GM21423 (cell line): ENCODE results near the gene THRAP3.
"Not testable (repeated sequence)": the region's sequence is repeated elsewhere in the genome, so short reads cannot be mapped to it uniquely, and the experiment has no call there.

ENCODE experiments used
- ATAC-seq: cut with Tn5 transposase; IDR thresholded peaks from one replicate; pipeline ENCODE4 v1.9.1; 2021; ENCODE audit warnings: mild to moderate bottlenecking, moderate library complexity; ENCODE audit not compliant: unreplicated experiment

Gene THRAP3

DNA sequence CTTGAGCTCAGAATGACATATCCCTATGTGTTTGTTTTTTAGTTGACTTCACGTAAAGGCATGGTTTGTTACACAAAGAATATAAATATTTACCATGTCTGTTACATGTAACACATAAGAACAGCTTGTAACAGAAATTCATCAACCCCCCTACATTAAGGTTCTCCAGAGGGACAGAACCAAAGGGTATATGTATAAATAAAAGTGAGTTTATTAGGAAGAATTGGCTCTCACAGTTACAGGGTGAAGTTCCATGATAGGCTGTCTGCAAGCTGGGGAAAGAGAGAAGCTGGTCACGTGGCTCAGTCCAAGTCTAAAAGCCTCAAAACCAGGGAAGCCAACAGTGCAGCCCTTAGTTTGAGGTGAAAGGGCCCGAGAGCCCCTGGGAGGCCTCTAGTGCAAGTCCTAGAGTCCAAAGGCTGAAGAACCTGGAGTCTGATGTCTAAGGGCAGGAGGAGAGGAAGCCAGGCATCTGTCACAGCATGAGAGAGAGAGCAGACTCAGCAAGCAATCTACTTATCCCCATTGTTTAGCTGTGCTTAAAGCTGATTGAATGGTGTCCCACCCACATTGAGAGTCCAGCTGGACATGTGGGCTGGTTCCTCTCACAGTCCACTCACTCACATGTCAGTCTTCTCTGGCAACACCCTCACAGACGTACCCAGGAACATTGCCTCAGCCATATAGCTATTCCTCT lies 15.8 kb downstream of the THRAP3 start:
- no peak for ATAC-seq

DNA sequence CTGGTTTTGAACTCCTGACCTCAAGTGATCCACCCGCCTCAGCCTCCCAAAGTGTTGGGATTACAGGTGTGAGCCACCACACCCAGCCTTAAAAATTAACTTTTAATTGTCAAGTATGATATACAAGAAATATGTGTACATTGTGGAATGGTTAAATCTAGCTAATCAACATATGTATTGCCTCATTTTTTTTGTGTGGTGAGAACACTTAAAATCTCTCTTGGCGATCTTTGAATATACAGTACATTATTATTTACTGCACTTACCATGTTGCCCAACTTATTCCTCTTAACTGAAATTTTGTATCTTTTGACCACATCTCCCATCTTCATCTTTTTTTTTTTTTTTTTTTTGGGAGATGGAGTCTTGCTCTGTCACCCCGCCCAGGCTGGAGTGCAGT lies 23.3 kb downstream of the THRAP3 start:
- ATAC-seq: no peak

DNA sequence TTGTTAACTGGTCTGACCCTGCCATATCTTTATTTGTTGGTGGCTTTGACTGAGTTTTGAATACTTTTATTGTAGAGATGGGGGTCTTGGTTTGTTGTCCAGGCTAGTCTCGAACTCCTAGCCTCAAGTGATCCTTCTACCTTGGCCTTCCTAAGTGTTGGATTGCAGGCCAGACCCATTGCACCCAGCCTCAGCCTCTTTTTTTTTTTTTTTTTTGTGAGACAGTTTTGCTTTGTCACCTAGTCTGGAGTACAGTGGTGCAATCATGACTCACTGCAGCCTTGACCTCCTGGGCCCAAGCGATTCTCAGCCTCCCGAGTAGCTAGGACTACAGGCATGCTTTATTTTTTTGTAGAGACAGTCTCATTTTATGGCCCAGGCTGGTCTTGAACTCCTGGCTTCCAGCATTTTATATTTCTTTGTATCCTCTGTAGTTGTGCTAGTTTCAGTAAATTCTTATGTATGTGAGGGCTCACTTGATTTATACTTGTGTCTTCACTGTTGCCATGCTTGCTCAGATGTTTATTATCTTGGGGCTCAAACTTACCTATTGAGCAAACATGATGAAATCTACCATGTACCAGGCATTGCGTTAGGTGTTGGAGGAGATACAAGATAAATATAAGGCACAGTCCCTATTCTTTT lies 24.1 kb downstream of the THRAP3 start:
- ATAC-seq: no peak

DNA sequence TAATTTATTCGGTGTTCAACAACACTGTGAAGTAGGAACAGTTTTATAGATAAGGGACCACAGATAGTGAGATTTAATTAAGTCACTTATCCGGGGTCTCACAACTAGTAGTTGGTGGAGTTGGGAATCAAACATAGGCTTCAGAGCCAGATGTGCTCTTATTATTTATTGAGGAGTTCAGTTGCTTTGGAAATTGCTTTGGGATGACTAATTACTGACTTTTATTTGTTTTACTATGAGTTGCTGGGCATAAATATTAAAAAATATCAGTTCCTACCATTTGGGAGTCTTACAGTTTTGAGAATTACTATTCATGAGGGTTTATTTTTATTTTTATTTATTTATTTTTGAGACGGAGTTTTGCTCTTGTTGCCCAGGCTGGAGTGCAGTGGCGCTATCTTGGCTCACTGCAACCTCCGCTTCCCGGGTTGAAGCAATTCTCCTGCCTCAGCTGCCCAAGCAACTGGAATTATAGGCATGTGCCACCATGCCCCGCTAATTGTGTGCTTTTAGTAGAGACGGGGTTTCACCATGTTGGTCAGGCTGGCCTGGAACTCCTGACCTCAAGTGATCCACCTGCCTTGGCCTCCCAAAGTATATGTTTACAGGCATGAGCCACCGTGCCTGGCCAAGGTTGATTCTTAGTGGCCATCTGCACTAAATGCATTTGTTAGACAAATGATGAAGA lies 27.7 kb downstream of the THRAP3 start:
- no peak for ATAC-seq

DNA sequence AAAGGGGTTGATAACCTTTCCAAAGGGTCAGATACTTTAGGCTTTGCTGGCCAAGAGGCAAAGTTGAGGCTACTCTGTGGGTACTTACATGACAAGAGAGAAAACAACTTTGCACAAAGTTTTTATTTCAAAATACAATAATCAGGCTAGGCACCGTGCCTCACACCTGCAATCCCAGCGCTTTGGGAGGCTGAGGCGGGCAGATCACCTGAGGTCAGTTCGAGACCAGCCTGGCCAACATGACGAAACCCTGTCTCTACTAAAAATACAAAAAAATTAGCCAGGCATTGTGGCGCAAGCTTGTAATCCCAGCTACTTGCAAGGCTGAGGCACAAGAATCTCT lies 28.2 kb downstream of the THRAP3 start:
- not testable (repeated sequence) for ATAC-seq

DNA sequence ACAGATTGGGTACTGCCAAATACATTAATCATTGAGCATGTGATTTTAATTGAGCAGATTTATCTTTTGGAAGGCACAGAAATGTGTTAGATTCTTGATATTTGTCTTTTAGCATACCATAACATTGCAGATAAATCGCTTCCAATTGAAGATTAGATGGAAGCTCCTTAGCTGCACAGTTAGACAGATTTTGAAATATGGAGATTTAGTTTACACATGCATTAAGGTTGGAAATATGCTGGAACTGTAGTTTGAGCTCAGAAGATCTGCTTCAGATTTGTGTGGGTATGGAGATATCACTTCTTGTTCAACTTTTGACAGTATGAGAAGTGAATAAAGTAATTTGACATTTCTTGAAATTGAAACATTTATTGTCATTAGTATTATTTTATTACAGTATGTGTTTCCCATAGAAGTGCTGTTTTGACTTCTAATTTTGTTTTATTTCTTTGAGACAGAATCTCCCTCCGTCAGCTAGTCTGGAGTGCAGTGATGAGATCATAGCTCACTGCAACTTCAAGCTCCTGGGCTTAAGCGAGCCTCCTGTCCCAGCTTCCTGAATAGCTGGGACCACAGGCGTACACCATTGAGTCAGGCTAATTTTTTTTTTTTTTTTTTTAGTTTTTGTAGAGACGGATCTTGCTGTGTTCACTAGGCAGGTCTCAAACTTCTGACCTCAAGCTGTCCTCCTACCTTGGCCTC lies 29.1 kb downstream of the THRAP3 start:
- no peak for ATAC-seq

DNA sequence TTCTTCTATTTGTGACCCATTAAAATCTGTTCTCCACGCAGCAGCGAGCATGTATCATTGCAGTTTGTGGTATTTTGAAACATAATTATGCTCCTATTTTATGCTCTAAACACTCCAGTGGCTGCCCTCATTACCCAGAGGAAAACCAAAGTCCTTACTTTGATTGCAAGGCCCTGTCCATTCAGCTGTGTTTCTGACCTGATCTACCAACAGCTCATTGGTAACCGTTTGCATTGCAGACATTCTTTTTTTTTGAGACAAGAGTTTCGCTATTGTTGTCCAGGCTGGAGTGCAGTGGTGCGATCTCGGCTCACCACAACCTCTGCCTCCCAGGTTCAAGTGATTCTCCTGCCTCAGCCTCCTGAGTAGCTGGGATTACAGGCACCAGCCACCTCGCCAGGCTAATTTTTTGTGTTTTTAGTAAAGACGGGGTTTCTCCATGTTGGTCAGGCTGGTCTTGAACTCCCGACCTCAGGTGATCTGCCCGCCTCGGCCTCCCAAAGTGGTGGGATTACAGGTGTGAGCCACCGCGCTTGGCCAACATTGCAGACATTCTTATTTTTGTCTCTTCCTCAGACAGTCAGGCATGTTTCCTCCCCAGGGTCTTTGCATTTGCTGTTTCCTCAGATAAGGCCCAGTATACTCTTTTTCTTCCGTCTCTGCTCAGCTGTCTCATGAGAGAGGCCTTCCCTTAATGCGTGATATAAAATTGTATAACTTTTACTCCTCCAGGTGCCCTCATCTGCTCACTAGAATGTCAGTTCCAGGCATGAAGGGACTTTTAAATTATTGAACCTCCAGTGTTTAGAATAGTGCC lies 32.5 kb downstream of the THRAP3 start:
- no peak for ATAC-seq

DNA sequence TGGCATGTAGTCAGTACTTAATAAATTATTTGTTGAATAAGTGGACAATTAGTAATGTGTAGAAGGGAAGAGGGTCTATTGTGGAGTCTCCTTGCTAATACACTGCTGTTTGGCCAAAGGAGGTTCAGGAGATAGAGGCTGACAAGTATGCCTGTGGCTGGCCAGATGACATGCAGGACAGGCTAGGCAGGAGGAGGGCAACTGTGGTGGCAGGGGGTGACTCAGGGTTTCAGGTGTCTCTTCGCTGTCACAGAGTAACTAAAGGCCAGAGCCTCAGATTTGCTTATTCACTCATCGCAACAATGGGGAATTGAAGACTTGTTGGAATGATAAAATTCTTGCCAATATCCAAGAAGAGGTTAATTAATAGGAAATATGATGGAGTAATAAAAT lies 33.1 kb downstream of the THRAP3 start:
- ATAC-seq: no peak

DNA sequence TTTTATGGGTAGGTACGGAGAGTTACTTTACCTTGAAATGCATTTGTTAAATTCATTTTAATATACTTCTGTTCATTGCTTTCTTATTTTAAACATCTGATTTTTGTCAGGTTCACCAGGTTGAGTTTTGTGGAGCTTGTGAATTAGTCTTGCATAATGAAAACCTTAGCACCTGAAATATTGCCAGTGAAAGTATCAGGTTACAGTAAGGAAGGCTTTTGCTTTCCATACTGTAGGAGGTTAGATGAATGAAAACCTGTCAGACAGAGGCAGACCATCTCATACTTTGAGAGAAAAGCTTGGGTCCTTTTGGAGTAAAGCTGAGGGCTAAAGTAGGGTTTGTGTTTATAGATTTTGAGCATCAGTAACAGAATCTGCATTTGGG lies 34.7 kb downstream of the THRAP3 start:
- ATAC-seq: no peak

DNA sequence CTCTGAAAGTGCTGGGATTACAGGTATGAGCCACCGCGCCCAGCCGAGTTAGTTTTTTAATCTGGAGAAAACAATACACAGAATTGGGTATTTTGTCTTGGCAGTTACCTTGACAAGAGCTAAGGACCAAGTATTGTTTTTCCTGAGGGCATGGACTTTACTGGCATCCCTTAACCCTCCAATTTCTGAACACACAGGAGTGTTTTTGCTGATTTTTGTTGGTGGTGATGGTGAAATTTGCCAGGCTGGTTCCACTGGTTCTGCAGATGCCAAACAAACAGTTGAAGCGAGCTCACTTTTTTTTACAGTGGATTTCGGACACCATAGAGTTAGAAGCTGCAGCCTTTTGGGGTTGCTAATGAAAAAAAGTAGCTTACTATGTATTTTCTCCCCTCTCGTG lies 44.7 kb downstream of the THRAP3 start:
- ATAC-seq: no peak

DNA sequence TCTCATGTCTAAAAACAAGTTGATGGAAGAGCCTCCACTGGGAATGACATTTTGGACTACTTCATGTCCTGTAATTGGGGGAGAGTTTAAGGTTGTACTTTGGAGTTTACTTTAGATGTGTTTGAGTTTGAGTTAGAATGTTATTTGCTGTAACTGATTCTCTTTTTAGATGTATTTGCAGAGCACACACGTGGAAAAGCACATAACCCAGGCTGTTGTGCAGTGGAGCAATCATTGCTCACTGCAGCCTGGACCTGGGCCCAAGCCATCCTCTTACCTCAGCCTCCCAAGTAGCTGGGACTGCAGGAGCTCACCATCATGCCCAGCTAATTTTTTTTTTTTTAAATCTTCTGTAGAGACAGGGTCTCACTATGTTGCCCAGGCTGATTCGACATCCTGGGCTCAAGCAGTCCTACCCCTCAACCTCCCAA lies 45.2 kb downstream of the THRAP3 start:
- ATAC-seq: no peak

DNA sequence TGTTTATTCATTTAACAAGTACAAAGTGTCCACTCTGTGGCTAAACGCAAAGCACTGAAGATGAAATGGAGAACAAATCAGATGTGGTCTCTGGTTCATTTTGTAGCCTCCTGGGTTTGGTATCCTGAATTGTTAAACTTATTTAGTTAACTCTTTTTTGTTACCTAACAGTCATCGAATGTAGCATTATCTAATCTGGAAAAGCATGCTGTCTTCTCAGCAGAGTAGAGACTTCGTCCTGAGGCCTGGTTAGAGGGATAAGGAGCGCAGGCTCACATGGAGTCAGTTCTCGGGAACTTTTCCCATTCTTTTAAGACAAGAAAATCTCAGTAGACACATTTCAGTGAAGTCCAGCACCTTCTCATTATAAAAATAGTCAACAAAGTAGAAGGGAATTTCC lies 48.8 kb downstream of the THRAP3 start:
- no peak for ATAC-seq

DNA sequence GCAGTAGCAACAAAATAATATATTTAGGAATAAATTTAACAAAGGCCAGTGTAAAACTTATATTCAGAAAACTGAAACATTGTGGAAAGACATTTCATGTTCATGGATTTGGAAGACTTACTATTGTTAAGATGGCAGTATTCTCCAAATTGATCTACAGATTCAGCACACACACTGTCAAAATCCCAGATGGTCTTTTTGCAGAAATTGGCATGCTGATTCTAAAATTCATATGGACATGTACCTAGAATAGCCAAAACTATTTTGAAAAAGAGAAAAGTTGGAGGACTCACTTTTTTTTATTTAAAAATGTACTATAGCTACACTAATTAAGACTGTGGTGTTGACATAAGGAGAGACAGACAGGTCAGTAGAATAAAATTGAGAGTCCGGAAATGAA lies 50.0 kb downstream of the THRAP3 start:
- no peak for ATAC-seq

DNA sequence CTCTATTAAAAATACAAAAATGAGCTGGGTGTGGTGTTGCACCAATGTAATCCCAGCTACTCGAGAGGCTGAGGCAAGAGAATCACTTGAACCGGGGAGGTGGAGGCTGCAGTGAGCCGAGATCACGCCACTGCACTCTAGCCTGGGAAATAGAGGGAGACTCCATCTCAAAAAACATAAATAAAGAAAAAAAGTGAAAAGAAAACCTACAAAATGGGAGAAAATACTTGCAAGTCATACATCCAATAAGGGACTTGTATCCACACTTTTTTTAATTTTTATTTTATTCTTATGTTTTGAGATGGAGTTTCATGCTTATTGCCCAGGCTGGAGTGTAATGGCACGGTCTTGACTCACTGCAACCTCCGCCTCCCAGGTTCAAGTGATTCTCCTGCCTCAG lies 52.4 kb downstream of the THRAP3 start:
- no peak for ATAC-seq

DNA sequence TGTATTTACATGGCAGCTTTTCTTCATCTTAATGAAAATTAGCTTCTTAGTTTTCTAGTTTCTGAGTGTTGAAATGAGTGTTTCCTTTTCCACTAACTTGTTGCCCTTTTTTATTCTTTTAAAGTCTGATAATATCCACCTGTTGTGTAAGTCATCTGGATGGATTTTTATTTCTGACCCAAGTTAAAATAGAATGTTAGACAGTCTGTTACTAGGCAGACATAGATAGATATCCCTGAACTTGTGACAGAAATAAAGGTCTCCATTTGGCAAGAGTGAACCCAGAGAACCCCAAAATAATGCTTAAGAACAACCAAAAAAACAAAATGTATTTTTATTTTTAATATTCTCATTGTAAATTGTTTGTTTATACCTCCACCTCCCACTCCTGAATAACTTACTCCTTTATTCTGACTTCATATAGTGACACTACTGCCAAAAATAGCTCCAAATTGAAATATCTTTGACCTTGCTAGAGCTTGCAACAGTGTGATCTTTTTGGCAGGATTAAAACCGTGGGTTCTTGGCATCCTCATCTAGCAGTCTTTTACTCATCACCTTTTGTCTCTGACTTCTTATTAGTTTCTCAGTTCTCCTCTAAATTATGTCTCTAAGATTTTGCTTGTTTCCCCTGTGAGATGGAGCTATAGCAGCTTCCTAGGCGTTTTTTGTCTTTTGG lies 55.0 kb downstream of the THRAP3 start:
- ATAC-seq: no peak

DNA sequence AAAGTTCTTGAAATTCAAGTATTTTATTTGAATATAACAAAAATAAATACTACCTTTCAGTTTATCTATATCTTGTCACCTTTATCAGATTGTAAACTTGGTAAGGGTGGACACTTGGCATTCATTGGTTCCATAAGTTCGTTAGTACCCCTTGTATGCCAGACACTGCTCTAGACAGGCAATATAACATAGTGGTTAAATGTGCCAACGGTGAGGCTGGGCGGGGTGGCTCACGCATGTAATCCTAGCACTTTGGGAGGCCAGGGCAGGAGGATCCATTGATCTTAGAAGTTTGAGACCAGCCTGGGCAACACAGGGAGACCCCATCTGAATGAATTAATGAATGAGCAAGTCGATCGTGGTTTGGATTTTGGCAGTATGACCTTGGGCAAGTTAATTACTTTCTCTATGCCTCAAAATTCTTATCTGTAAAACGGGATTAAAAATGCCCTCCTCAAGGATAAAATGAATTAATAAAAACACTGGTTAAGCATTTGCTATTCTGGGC lies 55.6 kb downstream of the THRAP3 start:
- ATAC-seq: no peak

DNA sequence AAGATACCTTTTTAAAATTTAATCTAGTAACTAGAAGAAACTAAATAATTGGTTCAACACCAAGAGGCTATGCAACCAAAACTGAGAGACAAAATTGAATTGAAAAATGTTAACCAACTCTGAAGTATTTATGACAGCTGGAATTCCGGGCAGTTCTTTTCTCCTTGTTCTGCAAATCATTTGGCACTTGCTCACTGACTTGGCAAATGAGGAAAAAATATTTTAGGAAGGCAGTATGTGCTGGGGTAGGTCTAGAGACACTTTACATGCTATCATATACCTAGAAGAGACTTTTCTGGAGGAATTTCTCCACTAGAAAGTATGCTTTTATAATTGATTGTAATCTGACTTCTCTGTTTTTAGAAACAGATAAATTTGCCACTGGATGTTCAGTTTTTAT lies 59.8 kb downstream of the THRAP3 start:
- ATAC-seq: no peak

DNA sequence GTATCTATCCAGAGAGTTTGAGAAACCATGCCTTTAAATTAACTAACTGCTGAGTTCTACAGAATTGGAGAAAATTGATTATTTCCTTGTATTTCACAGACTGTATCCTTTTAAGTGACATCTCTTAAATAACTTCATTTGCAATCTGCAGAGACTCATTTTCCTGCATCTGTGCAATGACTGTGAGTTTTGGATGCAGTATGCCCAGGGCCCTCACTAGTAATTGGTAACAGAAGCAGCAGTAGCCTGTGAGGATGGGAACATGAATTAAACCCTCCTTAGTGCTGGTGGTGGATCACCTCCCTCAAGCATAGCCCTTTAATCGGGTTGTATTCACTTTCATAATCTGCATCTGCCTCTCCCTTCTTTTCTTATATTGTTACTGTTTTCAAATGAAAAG lies 60.3 kb downstream of the THRAP3 start:
- no peak for ATAC-seq

DNA sequence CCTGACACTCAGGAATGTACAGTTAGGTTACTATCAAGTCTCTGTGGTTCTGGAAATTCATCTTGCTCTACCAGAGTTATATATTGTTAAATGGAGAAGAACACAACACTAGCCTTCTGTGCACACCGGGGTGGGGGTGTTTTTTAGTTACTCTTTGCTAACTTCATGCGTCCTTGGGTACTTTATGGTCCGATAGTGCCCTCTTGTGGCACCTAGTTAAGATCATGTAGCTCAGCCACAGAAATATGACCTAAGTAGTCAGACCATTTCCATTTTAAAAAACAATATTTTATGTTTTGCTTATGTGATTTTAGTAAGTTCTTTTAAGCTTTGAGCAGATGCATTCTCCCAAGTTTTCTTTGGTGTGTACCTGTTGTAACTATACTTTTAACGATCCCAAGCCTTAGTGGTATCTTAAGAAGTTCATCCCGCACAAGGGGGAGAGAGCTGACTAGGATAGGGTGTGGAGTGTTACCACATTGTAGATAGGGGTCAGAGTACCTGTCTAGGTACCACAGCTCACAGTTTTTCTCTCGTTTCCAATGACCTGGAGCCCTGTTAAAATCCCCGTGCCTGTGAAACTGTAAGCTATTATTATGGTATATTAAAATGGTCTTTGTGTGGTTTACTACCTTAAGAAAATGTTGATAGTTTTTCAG lies 61.3 kb downstream of the THRAP3 start:
- no peak for ATAC-seq

DNA sequence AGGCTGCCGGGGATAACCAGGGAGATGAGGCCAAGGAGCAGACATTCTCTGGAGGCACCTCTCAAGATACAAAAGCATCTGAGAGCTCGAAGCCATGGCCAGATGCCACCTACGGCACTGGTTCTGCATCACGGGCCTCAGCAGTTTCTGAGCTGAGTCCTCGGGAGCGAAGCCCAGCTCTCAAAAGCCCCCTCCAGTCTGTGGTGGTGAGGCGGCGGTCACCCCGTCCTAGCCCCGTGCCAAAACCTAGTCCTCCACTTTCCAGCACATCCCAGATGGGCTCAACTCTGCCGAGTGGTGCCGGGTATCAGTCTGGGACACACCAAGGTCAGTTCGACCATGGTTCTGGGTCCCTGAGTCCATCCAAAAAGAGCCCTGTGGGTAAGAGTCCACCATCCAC lies 62.6 kb downstream of the THRAP3 start:
- ATAC-seq: no peak
